Karpas-422 (cell line): Measurements from ENCODE around the gene TNFRSF19. TPM values are rescaled to one million over a fixed set of nuclear protein-coding genes. Genes with fewer than 3 reads are reported as not detected.
"Not testable (repeated sequence)": the region's sequence is repeated elsewhere in the genome, so short reads cannot be mapped to it uniquely, and the experiment has no call there.

Experiments used
- DNase-seq: peaks from one replicate; pipeline ENCODE4 v3.0.0-alpha.2; 2015
- H2AFZ ChIP-seq: fragments of 200-600 bp; sonication (generic); 2 replicates; pipeline ENCODE4 v1.6.1; 2014; ENCODE audit warnings: antibody characterized with exemption, low read length, mixed read lengths
- H3K27ac ChIP-seq: fragments of 200-600 bp; sonication (generic); 2 replicates; pipeline ENCODE4 v1.5.1; 2014; ENCODE audit warnings: mild to moderate bottlenecking, low read length, moderate library complexity
- H3K27me3 ChIP-seq: fragments of 200-600 bp; sonication (generic); 2 replicates; pipeline ENCODE4 v1.6.1; 2014; ENCODE audit warnings: low read length, mixed read lengths
- H3K36me3 ChIP-seq: fragments of 200-600 bp; sonication (generic); 2 replicates; pipeline ENCODE4 v1.6.1; 2014; ENCODE audit warnings: low read length, mixed read lengths; ENCODE audit not compliant: insufficient read depth
- H3K4me1 ChIP-seq: fragments of 200-600 bp; sonication (generic); 2 replicates; pipeline ENCODE4 v1.6.1; 2014; ENCODE audit warnings: mild to moderate bottlenecking, low read length, mixed read lengths
- H3K4me2 ChIP-seq: fragments of 200-600 bp; sonication (generic); 2 replicates; pipeline ENCODE4 v1.6.1; 2014; ENCODE audit warnings: low read length, low read depth, mild to moderate bottlenecking; ENCODE audit not compliant: poor library complexity, severe bottlenecking
- H3K4me3 ChIP-seq: fragments of 200-600 bp; sonication (generic); 2 replicates; pipeline ENCODE4 v1.5.1; 2014; ENCODE audit warnings: mild to moderate bottlenecking, antibody characterized with exemption, low read length, mixed read lengths
- H3K79me2 ChIP-seq: fragments of 200-600 bp; sonication (generic); 2 replicates; pipeline ENCODE4 v1.6.1; 2014; ENCODE audit warnings: mild to moderate bottlenecking, low read length, mixed read lengths
- H3K9ac ChIP-seq: fragments of 200-600 bp; sonication (generic); 2 replicates; pipeline ENCODE4 v1.6.0; 2014; ENCODE audit warnings: low read length
- H3K9me2 ChIP-seq: fragments of 200-600 bp; sonication (generic), shearing (Covaris generic); replicated peaks from 2 replicates; pipeline ENCODE4 v1.6.0; 2014; ENCODE audit warnings: mild to moderate bottlenecking, low read length, moderate library complexity; ENCODE audit not compliant: insufficient read depth
- H3K9me3 ChIP-seq: fragments of 300-700, 200-600 bp; sonication (generic); 2 replicates; pipeline ENCODE4 v1.6.1; 2014; ENCODE audit warnings: low read length, mixed read lengths
- H4K20me1 ChIP-seq: fragments of 200-600 bp; sonication (generic); 2 replicates; pipeline ENCODE4 v1.6.1; 2014; ENCODE audit warnings: mild to moderate bottlenecking, antibody characterized with exemption, low read length, low read depth; ENCODE audit not compliant: insufficient read depth
- total RNA-seq: library from RNA; depleted of rRNA; stranded (reverse); fragments of >200 nt; shearing (Covaris generic); gene quantifications from 2 replicates; pipeline ENCODE4 v1.2.3, GENCODE V29; 2014; ENCODE audit warnings: low replicate concordance

The TNFRSF19 gene
- total RNA-seq, 1 experiment from 2014 or later: not detected

DNA sequence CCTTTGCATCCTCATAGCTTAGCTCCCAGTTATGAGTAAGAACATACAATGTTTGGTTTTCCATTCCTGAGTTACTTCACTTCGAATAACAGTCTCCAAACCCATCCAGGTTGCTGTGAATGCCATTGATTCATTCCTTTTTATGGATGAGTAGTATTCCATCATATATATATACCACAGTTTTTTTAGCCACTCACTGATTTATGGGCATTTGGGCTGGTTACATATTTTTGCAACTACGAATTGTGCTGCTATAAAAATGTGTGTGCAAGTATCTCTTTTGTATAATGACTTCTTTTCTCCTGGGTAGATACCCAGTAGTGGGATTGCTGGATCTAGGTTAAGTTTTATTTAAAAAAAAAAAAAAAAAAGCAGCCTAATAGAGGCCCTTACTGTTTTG lies 14.1 kb downstream of the TNFRSF19 start:
- no peaks in the 10 kb centered on the region for H3K27me3 ChIP-seq
- H3K4me3 ChIP-seq: no peak overlapping the region
- DNase-seq: no peak
- H3K27ac ChIP-seq: no peak overlapping the region
- no peaks in the 10 kb centered on the region for H3K9me2 ChIP-seq
- H3K4me1 ChIP-seq: no peaks in the 10 kb centered on the region
- no peaks in the 10 kb centered on the region for H3K36me3 ChIP-seq
- no peaks in the 10 kb centered on the region for H3K79me2 ChIP-seq
- H3K9me3 ChIP-seq: no peaks in the 10 kb centered on the region
- H4K20me1 ChIP-seq: 0 out of 2 replicates have a peak, but pooled peaks cover 2% of the 10 kb centered on the region
- H2AFZ ChIP-seq: no peak overlapping the region
- H3K9ac ChIP-seq: no peak overlapping the region
- H3K4me2 ChIP-seq: no peak overlapping the region

DNA sequence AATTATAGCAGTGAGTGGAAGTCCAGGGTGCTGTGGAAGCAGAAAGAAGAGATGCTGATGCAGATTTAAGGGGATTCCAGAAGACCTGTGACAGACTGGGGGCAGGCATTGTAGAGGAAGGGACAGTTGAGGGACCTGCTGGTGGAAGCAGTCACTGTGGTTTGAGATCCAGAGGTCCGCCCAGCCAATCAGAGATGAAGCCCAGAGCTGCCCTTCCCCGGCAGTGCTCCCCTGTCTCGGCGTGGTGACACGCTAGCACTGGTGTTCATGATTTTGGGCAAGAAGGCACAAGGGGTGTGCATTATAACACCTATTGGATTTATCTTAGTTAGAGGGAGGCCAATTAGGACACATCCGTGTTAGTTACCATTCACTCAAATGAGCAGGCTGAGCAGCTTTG lies 16.1 kb downstream of the TNFRSF19 start:
- no peak overlapping the region for H3K27ac ChIP-seq
- 0 out of 2 replicates have a peak, but pooled peaks cover 2% of the 10 kb centered on the region for H4K20me1 ChIP-seq
- H3K9ac ChIP-seq: no peak overlapping the region
- H3K9me2 ChIP-seq: no peaks in the 10 kb centered on the region
- H3K9me3 ChIP-seq: no peaks in the 10 kb centered on the region
- no peak for DNase-seq
- H3K36me3 ChIP-seq: no peaks in the 10 kb centered on the region
- no peaks in the 10 kb centered on the region for H3K27me3 ChIP-seq
- no peak overlapping the region for H3K4me2 ChIP-seq
- H3K79me2 ChIP-seq: no peaks in the 10 kb centered on the region
- no peaks in the 10 kb centered on the region for H3K4me1 ChIP-seq
- no peak overlapping the region for H2AFZ ChIP-seq
- no peak overlapping the region for H3K4me3 ChIP-seq

- H3K9me3 ChIP-seq: no peaks in the 10 kb centered on the region
- H3K4me2 ChIP-seq: no peak overlapping the region
- no peak overlapping the region for H3K9ac ChIP-seq
- DNase-seq: no peak
- H4K20me1 ChIP-seq: 0 out of 2 replicates have a peak, but pooled peaks cover 2% of the 10 kb centered on the region
- no peaks in the 10 kb centered on the region for H3K79me2 ChIP-seq
- no peaks in the 10 kb centered on the region for H3K4me1 ChIP-seq
- H3K9me2 ChIP-seq: no peaks in the 10 kb centered on the region
- H3K27ac ChIP-seq: no peak overlapping the region
- H2AFZ ChIP-seq: no peak overlapping the region
- no peaks in the 10 kb centered on the region for H3K27me3 ChIP-seq
- no peaks in the 10 kb centered on the region for H3K36me3 ChIP-seq
- H3K4me3 ChIP-seq: no peak overlapping the region
Measured at GRCh38 chr13:23588666-23589065, 18.5 kb downstream of the TNFRSF19 start.

- H3K79me2 ChIP-seq: no peaks in the 10 kb centered on the region
- peaks cover 3% of the 10 kb centered on the region; the same call in 1 of the 2 replicates for H3K4me1 ChIP-seq
- H3K9me2 ChIP-seq: no peaks in the 10 kb centered on the region
- H3K4me3 ChIP-seq: no peak overlapping the region
- H2AFZ ChIP-seq: no peak overlapping the region
- no peak overlapping the region for H3K9ac ChIP-seq
- DNase-seq: no peak
- no peak overlapping the region for H3K27ac ChIP-seq
- no peaks in the 10 kb centered on the region for H3K9me3 ChIP-seq
- H3K4me2 ChIP-seq: no peak overlapping the region
- no peaks in the 10 kb centered on the region for H4K20me1 ChIP-seq
- no peaks in the 10 kb centered on the region for H3K27me3 ChIP-seq
- no peaks in the 10 kb centered on the region for H3K36me3 ChIP-seq
Measured at GRCh38 chr13:23592596-23592995, 22.4 kb downstream of the TNFRSF19 start.

- no peaks in the 10 kb centered on the region for H3K36me3 ChIP-seq
- H2AFZ ChIP-seq: no peak overlapping the region
- no peaks in the 10 kb centered on the region for H3K9me3 ChIP-seq
- H3K27me3 ChIP-seq: no peaks in the 10 kb centered on the region
- H3K9me2 ChIP-seq: no peaks in the 10 kb centered on the region
- H3K4me1 ChIP-seq: peaks cover 3% of the 10 kb centered on the region; the same call in 1 of the 2 replicates
- H3K27ac ChIP-seq: no peak overlapping the region
- DNase-seq: no peak
- H3K4me3 ChIP-seq: no peak overlapping the region
- no peaks in the 10 kb centered on the region for H4K20me1 ChIP-seq
- H3K79me2 ChIP-seq: no peaks in the 10 kb centered on the region
- no peak overlapping the region for H3K4me2 ChIP-seq
- no peak overlapping the region for H3K9ac ChIP-seq
Measured at GRCh38 chr13:23593148-23593547, 22.9 kb downstream of the TNFRSF19 start.

DNA sequence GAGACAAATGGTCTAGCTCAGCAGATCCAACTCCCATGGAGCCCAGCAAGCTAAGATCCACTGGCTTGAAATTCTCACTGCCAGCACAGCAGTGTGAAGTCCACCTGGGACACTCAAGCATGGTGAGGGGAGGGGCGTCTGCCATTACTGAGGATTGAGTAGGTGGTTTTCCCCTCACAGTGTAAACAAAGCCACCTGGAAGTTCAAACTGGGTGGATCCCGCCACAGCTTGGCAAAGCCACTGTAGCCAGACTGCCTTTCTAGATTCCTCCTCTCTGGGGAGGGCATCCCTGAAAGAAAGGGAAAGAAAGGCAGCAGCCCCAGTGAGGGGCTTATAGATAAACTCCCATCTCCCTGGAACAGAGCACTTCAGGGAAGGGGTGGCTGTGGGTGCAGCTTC lies 24.1 kb downstream of the TNFRSF19 start:
- H3K9me3 ChIP-seq, H3K4me1 ChIP-seq, DNase-seq, H3K4me3 ChIP-seq, H3K27me3 ChIP-seq, H3K79me2 ChIP-seq, H3K4me2 ChIP-seq, H4K20me1 ChIP-seq, H3K9ac ChIP-seq, H3K9me2 ChIP-seq, H3K36me3 ChIP-seq, H2AFZ ChIP-seq, H3K27ac ChIP-seq: not testable (repeated sequence)

GRCh38 chr13:23598369-23598768 lies 28.2 kb downstream of the TNFRSF19 start:
- no peak for DNase-seq
- H3K9ac ChIP-seq: no peak overlapping the region
- H3K79me2 ChIP-seq: no peaks in the 10 kb centered on the region
- H3K27me3 ChIP-seq: no peaks in the 10 kb centered on the region
- H3K9me2 ChIP-seq: no peaks in the 10 kb centered on the region
- H3K4me1 ChIP-seq: peaks cover 3% of the 10 kb centered on the region; the same call in 1 of the 2 replicates
- no peaks in the 10 kb centered on the region for H4K20me1 ChIP-seq
- no peaks in the 10 kb centered on the region for H3K36me3 ChIP-seq
- H3K4me2 ChIP-seq: no peak overlapping the region
- H3K4me3 ChIP-seq: no peak overlapping the region
- no peaks in the 10 kb centered on the region for H3K9me3 ChIP-seq
- no peak overlapping the region for H3K27ac ChIP-seq
- H2AFZ ChIP-seq: no peak overlapping the region

DNA sequence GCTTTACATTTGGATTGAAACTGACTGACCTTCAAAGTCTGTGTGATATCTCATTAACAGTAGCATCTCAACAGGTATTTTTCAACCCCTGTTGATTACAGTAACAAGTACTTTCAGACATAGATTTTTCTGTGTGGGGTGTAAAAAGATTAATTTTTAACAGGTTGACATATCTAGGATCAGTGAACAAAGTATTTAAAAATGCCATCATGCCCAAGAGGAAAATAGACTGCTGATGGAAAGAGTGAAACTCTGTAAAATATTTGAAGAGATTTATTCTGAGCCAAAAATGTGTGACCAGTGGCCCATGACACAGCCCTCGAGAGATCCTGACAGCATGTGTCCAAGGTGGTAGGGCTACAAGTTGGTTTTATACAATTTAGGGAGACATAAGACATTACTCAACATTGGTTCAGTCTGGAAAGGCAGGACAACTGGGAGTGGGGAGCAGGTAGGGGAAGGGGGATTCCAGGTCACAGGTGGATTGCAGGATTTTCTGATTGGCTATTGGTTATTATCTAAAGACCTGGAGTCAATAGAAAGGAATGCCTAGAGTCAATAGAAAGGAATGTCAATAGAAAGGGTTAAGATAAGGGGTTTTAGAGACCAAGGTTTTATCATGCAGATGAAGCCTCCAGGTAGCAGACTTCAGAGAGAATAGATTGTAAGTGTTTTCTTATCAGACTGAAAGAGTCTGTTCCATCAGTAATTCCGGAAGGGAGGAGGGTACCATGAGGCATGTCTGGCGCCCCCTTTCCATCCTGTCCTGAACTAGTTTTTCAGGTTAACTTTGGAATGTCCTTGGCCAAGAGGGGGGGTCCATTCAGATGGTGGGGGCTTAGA lies 29.1 kb downstream of the TNFRSF19 start:
- H3K4me2 ChIP-seq: no peak overlapping the region
- H3K36me3 ChIP-seq: no peaks in the 10 kb centered on the region
- no peaks in the 10 kb centered on the region for H3K79me2 ChIP-seq
- H3K4me1 ChIP-seq: peaks cover 3% of the 10 kb centered on the region; the same call in 1 of the 2 replicates
- no peaks in the 10 kb centered on the region for H4K20me1 ChIP-seq
- H2AFZ ChIP-seq: no peak overlapping the region
- no peaks in the 10 kb centered on the region for H3K9me3 ChIP-seq
- H3K27ac ChIP-seq: no peak overlapping the region
- no peak overlapping the region for H3K4me3 ChIP-seq
- no peaks in the 10 kb centered on the region for H3K27me3 ChIP-seq
- H3K9me2 ChIP-seq: no peaks in the 10 kb centered on the region
- no peak overlapping the region for H3K9ac ChIP-seq
- DNase-seq: no peak
